ENCODE measurements around the gene PDS5A. TPM values are rescaled to one million over a fixed set of nuclear protein-coding genes. Genes with fewer than 3 reads are reported as not detected.
"Not testable (repeated sequence)": the region's sequence is repeated elsewhere in the genome, so short reads cannot be mapped to it uniquely, and the experiment has no call there.

PDS5A gene
- total and polyA plus RNA-seq, 2 donors (not counting 3 experiments of a cell fraction or from before 2014, with no cell fraction given): 17.5 to 80.8 TPM

GRCh38 chr4:39947417-39947816, 30.3 kb downstream of the PDS5A start:
- dilution Hi-C loops (cut with MboI; ENCODE audit: extremely low pct_ligation_motif_present, low sequenced_read_pairs): no loop called here
- POLR2A ChIA-PET: interaction anchor here (0.8 kb wide), 1 partner anchor 249 kb away, joined by 8 read pairs; the partner anchor contains the start of gene UBE2K

GRCh38 chr4:39944245-39944644, 33.5 kb downstream of the PDS5A start:
- H4K20me1 ChIP-seq (replicated peaks; ENCODE audit: control insufficient read depth, extremely low read depth, insufficient read depth, low read length); H3K27me3 ChIP-seq (ENCODE audit: control insufficient read depth in 2 of 2, insufficient read depth in 2 of 2, low read length in 2 of 2); BruUV-seq (replicated peaks); POLR2A ChIA-PET; dilution Hi-C loops (cut with MboI; ENCODE audit: extremely low pct_ligation_motif_present, low sequenced_read_pairs); H3K27ac ChIP-seq (ENCODE audit: insufficient read depth, low read depth, low read length); H3K36me3 ChIP-seq (ENCODE audit: control insufficient read depth in 2 of 2, extremely low read depth in 1 of 2, insufficient read depth in 2 of 2, low read length in 2 of 2); H3K9me3 ChIP-seq (replicated peaks; ENCODE audit: control insufficient read depth, insufficient read depth, low read length); H3K9ac ChIP-seq (replicated peaks; ENCODE audit: extremely low read depth, insufficient read depth, low read length); intact Hi-C loops (cut with micrococcal nuclease); H2AFZ ChIP-seq (ENCODE audit: low read depth, low read length); H3K4me3 ChIP-seq (replicated peaks in 1 of 3; ENCODE audit: insufficient read depth in 1 of 3, low read depth in 1 of 3, low read length in 3 of 3); DNase-seq (ENCODE audit: low read depth, low spot score); H3K4me2 ChIP-seq (ENCODE audit: insufficient read depth, low read length); H3K9me1 ChIP-seq (replicated peaks; ENCODE audit: control insufficient read depth, extremely low read depth, insufficient read depth, low read length); H3K4me1 ChIP-seq (ENCODE audit: control insufficient read depth, extremely low read depth, insufficient read depth, low read length); FAIRE-seq: not testable (repeated sequence)
- H3K79me2 ChIP-seq (ENCODE audit: control insufficient read depth, insufficient read depth, low read length): peaks cover 100% of the 10 kb centered on the region
- CTCF ChIA-PET: interaction anchor here (0.6 to 0.7 kb wide), 2 partner anchors 40 to 456 kb away, joined by 3 to 4 read pairs; no protein-coding TSS in a partner anchor

More at GRCh38 chr4:39947417-39947816, 30.3 kb downstream of the PDS5A start:
- H3K79me2 ChIP-seq (ENCODE audit: control insufficient read depth, insufficient read depth, low read length): peaks cover 98% of the 10 kb centered on the region
- no peaks in the 10 kb centered on the region for H3K9me3 ChIP-seq (replicated peaks; ENCODE audit: control insufficient read depth, insufficient read depth, low read length)
- H3K27ac ChIP-seq (ENCODE audit: insufficient read depth, low read depth, low read length): no peak overlapping the region
- CTCF ChIA-PET: interaction anchor here (0.7 kb wide), 1 partner anchor 994 kb away, joined by 3 read pairs; no protein-coding TSS in a partner anchor
- DNase-seq (ENCODE audit: low read depth, low spot score): no peak
- no peaks in the 10 kb centered on the region for H3K27me3 ChIP-seq (ENCODE audit: control insufficient read depth in 2 of 2, insufficient read depth in 2 of 2, low read length in 2 of 2)
- no peak overlapping the region for H3K4me3 ChIP-seq (replicated peaks in 1 of 3; ENCODE audit: insufficient read depth in 1 of 3, low read depth in 1 of 3, low read length in 3 of 3)
- no peaks in the 10 kb centered on the region for H3K9me1 ChIP-seq (replicated peaks; ENCODE audit: control insufficient read depth, extremely low read depth, insufficient read depth, low read length)
- H3K9ac ChIP-seq (replicated peaks; ENCODE audit: extremely low read depth, insufficient read depth, low read length): no peak overlapping the region
- H4K20me1 ChIP-seq (replicated peaks; ENCODE audit: control insufficient read depth, extremely low read depth, insufficient read depth, low read length): no peaks in the 10 kb centered on the region
- H2AFZ ChIP-seq (ENCODE audit: low read depth, low read length): no peak overlapping the region
- no peaks in the 10 kb centered on the region for H3K36me3 ChIP-seq (ENCODE audit: control insufficient read depth in 2 of 2, extremely low read depth in 1 of 2, insufficient read depth in 2 of 2, low read length in 2 of 2)
- TF ChIP-seq CTCF (IDR thresholded peaks at IDR 0.05; ENCODE audit: extremely low read depth in 1 of 2, insufficient read depth in 1 of 2, low read depth in 1 of 2, low read length in 2 of 2) (no peak), MAX (IDR thresholded peaks at IDR 0.05; ENCODE audit: insufficient read depth, insufficient read length) (no peak), EZH2 (IDR thresholded peaks at IDR 0.05; ENCODE audit: borderline replicate concordance, low read depth, low read length, severe bottlenecking) (no peak), POLR2A (IDR thresholded peaks at IDR 0.05; ENCODE audit: low read depth, low read length) (no peak), MYC (IDR thresholded peaks at IDR 0.05; ENCODE audit: low read depth, low read length) (no peak), POLR2AphosphoS5 (IDR thresholded peaks at IDR 0.05; ENCODE audit: insufficient read depth, low read depth, low read length) (no peak), FOS (IDR thresholded peaks at IDR 0.05; ENCODE audit: borderline replicate concordance, insufficient read depth, low read length) (no peak), JUN (IDR thresholded peaks at IDR 0.05; ENCODE audit: borderline replicate concordance, insufficient read depth, insufficient read length, low read depth) (no peak), GATA2 (IDR thresholded peaks at IDR 0.05; ENCODE audit: insufficient read depth, insufficient read length, low read depth, low read length) (no peak)
- no peak overlapping the region for H3K4me2 ChIP-seq (ENCODE audit: insufficient read depth, low read length)
- peaks cover 2% of the 10 kb centered on the region for H3K4me1 ChIP-seq (ENCODE audit: control insufficient read depth, extremely low read depth, insufficient read depth, low read length)
- intact Hi-C loops (cut with micrococcal nuclease): no loop called here
- FAIRE-seq: no peak
- no TSS peak for BruUV-seq (replicated peaks)
